B cell (primary cell): Measurements from ENCODE around the gene THADA. TPM values are rescaled to one million over a fixed set of nuclear protein-coding genes. Genes with fewer than 3 reads are reported as not detected.

ENCODE experiments used
- ATAC-seq: fragments of 200-7000 bp; cut with Tn5 transposase; one replicate; pipeline ENCODE4 v1.10.0; 2021; ENCODE audit warnings: low read depth, mild to moderate bottlenecking, moderate number of reproducible peaks, moderate library complexity
- CTCF ChIA-PET: fragments of 350-600 bp; sonication (Branson Sonifier 250); formaldehyde crosslinking; loops from one replicate; lab custom pipeline; 2021; ENCODE audit warnings: antibody characterized with exemption, inconsistent platforms; lab: Charles Lee
- POLR2A ChIA-PET: fragments of 350-600 bp; sonication (Branson Sonifier 250); formaldehyde crosslinking; loops from one replicate; lab custom pipeline; 2021; ENCODE audit warnings: antibody characterized with exemption; lab: Charles Lee
- DNase-seq: peaks from one replicate; pipeline ENCODE4 v3.0.0; 2013
- H2AFZ ChIP-seq: 2 replicates; pipeline ENCODE4 v1.6.1; 2012; ENCODE audit warnings: mild to moderate bottlenecking, low read depth, low read length; ENCODE audit not compliant: insufficient read depth, poor library complexity, severe bottlenecking
- H3K27ac ChIP-seq, 2 donors: 1 replicate in 1 of 2; 2 replicates in 1 of 2; pipeline ENCODE4 v1.5.1; 2012 to 2013; ENCODE audit warnings: low read length in 2 of 2, mild to moderate bottlenecking in 2 of 2, moderate library complexity in 1 of 2
- H3K27me3 ChIP-seq, 4 experiments: fragments of 200-600 bp in 1 of 4; sonication (generic) in 1 of 4; replicated peaks in 1 of 4; 1 replicate in 2 of 4; 2 replicates in 2 of 4; pipeline versions ENCODE4 v1.6.1 to v1.7.0; 2013 to 2016; ENCODE audit warnings: low read length in 3 of 4, mild to moderate bottlenecking in 2 of 4, mixed read lengths in 1 of 4, moderate library complexity in 1 of 4; ENCODE audit not compliant: insufficient read depth in 4 of 4, control insufficient read depth in 3 of 4; ENCODE audit errors: control extremely low read depth in 1 of 4
- H3K36me3 ChIP-seq, 2 experiments: replicated peaks in 1 of 2; 1 replicate in 1 of 2; 2 replicates in 1 of 2; pipeline versions ENCODE4 v1.6.1 to v1.7.1; 2013; ENCODE audit warnings: low read length in 1 of 2; ENCODE audit not compliant: insufficient read depth in 2 of 2, control insufficient read depth in 1 of 2; ENCODE audit errors: control extremely low read depth in 1 of 2, extremely low read depth in 1 of 2
- H3K4me1 ChIP-seq, 2 donors: fragments of 200-600 bp in 1 of 2; sonication (generic) in 1 of 2; 1 replicate in 1 of 2; 2 replicates in 1 of 2; pipeline versions ENCODE4 v1.5.1 to v1.6.1; 2013 to 2017; ENCODE audit warnings: low read length in 2 of 2; ENCODE audit not compliant: control insufficient read depth in 2 of 2, insufficient read depth in 2 of 2
- H3K4me2 ChIP-seq: replicated peaks from 2 replicates; pipeline ENCODE3; 2012; ENCODE audit warnings: mild to moderate bottlenecking, low read depth, low read length; ENCODE audit not compliant: poor library complexity, severe bottlenecking
- H3K4me3 ChIP-seq, 5 experiments: fragments of 200-600 bp in 1 of 5; sonication (generic) in 1 of 5; 1 replicate in 3 of 5; 2 replicates in 2 of 5; pipeline versions ENCODE4 v1.5.1 to v1.7.0; 2011 to 2016; ENCODE audit warnings: low read length in 4 of 5, mild to moderate bottlenecking in 4 of 5, low read depth in 2 of 5, control low read depth in 1 of 5, moderate library complexity in 1 of 5; ENCODE audit not compliant: insufficient read depth in 1 of 5; ENCODE audit errors: control extremely low read depth in 1 of 5, extremely low read depth in 1 of 5
- H3K79me2 ChIP-seq: fragments of 200-600 bp; sonication (generic); one replicate; pipeline ENCODE4 v1.6.0; 2016; ENCODE audit warnings: low read length; ENCODE audit not compliant: control insufficient read depth, insufficient read depth
- H3K9ac ChIP-seq: fragments of 200-600 bp; sonication (generic); 2 replicates; pipeline ENCODE4 v1.6.1; 2017; ENCODE audit warnings: mild to moderate bottlenecking, low read length, moderate library complexity
- H3K9me3 ChIP-seq, 3 donors: one replicate each; pipeline versions ENCODE4 v1.6.1 to v1.7.1; 2013; ENCODE audit warnings: low read length in 2 of 3; ENCODE audit not compliant: control insufficient read depth in 2 of 3, insufficient read depth in 1 of 3; ENCODE audit errors: control extremely low read depth in 1 of 3
- H4K20me1 ChIP-seq: 2 replicates; pipeline ENCODE4 v1.6.0; 2012; ENCODE audit warnings: mild to moderate bottlenecking, low read length; ENCODE audit not compliant: insufficient read depth, control insufficient read depth, poor library complexity, severe bottlenecking
- H3K27ac Mint-ChIP-seq: one replicate; pipeline ENCODE4 v1.8.0; 2021; ENCODE audit warnings: mixed read lengths
- H3K27me3 Mint-ChIP-seq: one replicate; pipeline ENCODE4 v1.8.0; 2021; ENCODE audit warnings: mixed read lengths
- H3K4me1 Mint-ChIP-seq: one replicate; pipeline ENCODE4 v1.8.0; 2021; ENCODE audit warnings: mixed read lengths
- H3K4me3 Mint-ChIP-seq: one replicate; pipeline ENCODE4 v1.8.0; 2021; ENCODE audit warnings: mixed read lengths
- H3K9me3 Mint-ChIP-seq: one replicate; pipeline ENCODE4 v1.8.0; 2022; ENCODE audit warnings: mixed read lengths; ENCODE audit not compliant: insufficient read depth
- CTCF ChIP-seq: fragments of 200-600 bp; IDR thresholded peaks from one replicate; pipeline ENCODE4 v1.8.0; 2022; ENCODE audit warnings: antibody characterized with exemption, mild to moderate bottlenecking
- EZH2 ChIP-seq: IDR thresholded peaks from 2 replicates; pipeline ENCODE4 v1.6.1; 2012; ENCODE audit warnings: borderline replicate concordance, low read depth, mild to moderate bottlenecking, moderate library complexity, low read length; ENCODE audit not compliant: insufficient read depth, poor library complexity, severe bottlenecking
- WGBS: methylation state at CpG from one replicate; pipeline ENCODE4 v1.1.5; 2013; ENCODE audit warnings: missing lambda C conversion rate; ENCODE audit not compliant: insufficient coverage; 5-methylcytosine and 5-hydroxymethylcytosine counted together
- intact Hi-C: fragments of 100-400 bp; cut with micrococcal nuclease; formaldehyde crosslinking; loops from one replicate; pipeline ENCODE4 v1.10.0; 2022
- polyA plus RNA-seq: library from polyadenylated mRNA; depleted of rRNA; stranded (reverse); fragments of >200 nt; gene quantifications from 2 replicates; pipeline ENCODE4 v1.2.3, GENCODE V29; 2012
- total RNA-seq, 2 donors: library from RNA; stranded (reverse); fragments of 120-200 nt in 1 of 2; gene quantifications; 1 replicate in 1 of 2; 2 replicates in 1 of 2; pipeline versions ENCODE4 v1.2.3 to v1.2.4, GENCODE V29; 2013 to 2022

THADA gene
- total and polyA plus RNA-seq, 2 donors (not counting 1 experiment from before 2014, with no cell fraction given) = 17.6 to 48.5 TPM

GRCh38 chr2:43605851-43606250 is 10.0 kb upstream of the THADA start:
- Mint-ChIP-seq H3K9me3 (no peaks in the 10 kb centered on the region), H3K27me3 (no peaks in the 10 kb centered on the region), H3K4me3 (no peak overlapping the region), H3K27ac (no peak overlapping the region), H3K4me1 (no peaks in the 10 kb centered on the region)
- DNase-seq (no peak), ATAC-seq (no peak)
- Histone ChIP-seq H3K9ac (no peak overlapping the region), H3K4me3 (no peak overlapping the region), H3K9me3 (no peaks in the 10 kb centered on the region), H3K4me2 (no peak overlapping the region), H4K20me1 (no peaks in the 10 kb centered on the region), H3K79me2 (no peaks in the 10 kb centered on the region), H3K4me1 (no peaks in the 10 kb centered on the region), H3K27ac (no peak overlapping the region), H3K36me3 (no peaks in the 10 kb centered on the region), H3K27me3 (no peaks in the 10 kb centered on the region), H2AFZ (no peak overlapping the region)
- ChIA-PET POLR2A (no interaction called here), CTCF (interaction anchor here (1.7 to 2.6 kb wide), 4 partner anchors 8 to 777 kb away, joined by 5 to 11 read pairs (median 8); partner anchors contain the start of gene THADA)
- intact Hi-C loops = no loop called here
- no peak for TF ChIP-seq CTCF
- TF ChIP-seq EZH2 = no peak
- no CpG with 5 or more reads among the region's 5 CpGs for WGBS

GRCh38 chr2:43605079-43605655 is 9.3 kb upstream of the THADA start:
- CTCF ChIA-PET = interaction anchor here (1.2 to 2.6 kb wide), 6 partner anchors 9 to 794 kb away, joined by 4 to 11 read pairs (median 6); partner anchors contain the start of gene THADA
- Histone ChIP-seq H3K9ac (no peak overlapping the region), H3K79me2 (no peaks in the 10 kb centered on the region), H3K27me3 (no peaks in the 10 kb centered on the region), H3K4me3 (no peak overlapping the region), H3K9me3 (no peaks in the 10 kb centered on the region), H3K27ac (no peak overlapping the region), H3K4me1 (no peaks in the 10 kb centered on the region), H3K4me2 (no peak overlapping the region), H3K36me3 (no peaks in the 10 kb centered on the region), H4K20me1 (no peaks in the 10 kb centered on the region), H2AFZ (no peak overlapping the region)
- DNase-seq (no peak), ATAC-seq (no peak)
- intact Hi-C loops = no loop called here
- POLR2A ChIA-PET = no interaction called here
- Mint-ChIP-seq H3K9me3 (no peaks in the 10 kb centered on the region), H3K4me1 (no peaks in the 10 kb centered on the region), H3K27me3 (no peaks in the 10 kb centered on the region), H3K4me3 (no peak overlapping the region), H3K27ac (no peak overlapping the region)
- WGBS = no CpG with 5 or more reads among the region's 2 CpGs
- no peak for TF ChIP-seq CTCF
- no peak for TF ChIP-seq EZH2
